ENCODE measurements around the gene IRAK2. TPM values are rescaled to one million over a fixed set of nuclear protein-coding genes. Genes with fewer than 3 reads are reported as not detected.
"Not testable (repeated sequence)": the region's sequence is repeated elsewhere in the genome, so short reads cannot be mapped to it uniquely, and the experiment has no call there.

IRAK2 gene
- total RNA-seq, 2 experiments from 2014 or later = 1.4 TPM

DNA sequence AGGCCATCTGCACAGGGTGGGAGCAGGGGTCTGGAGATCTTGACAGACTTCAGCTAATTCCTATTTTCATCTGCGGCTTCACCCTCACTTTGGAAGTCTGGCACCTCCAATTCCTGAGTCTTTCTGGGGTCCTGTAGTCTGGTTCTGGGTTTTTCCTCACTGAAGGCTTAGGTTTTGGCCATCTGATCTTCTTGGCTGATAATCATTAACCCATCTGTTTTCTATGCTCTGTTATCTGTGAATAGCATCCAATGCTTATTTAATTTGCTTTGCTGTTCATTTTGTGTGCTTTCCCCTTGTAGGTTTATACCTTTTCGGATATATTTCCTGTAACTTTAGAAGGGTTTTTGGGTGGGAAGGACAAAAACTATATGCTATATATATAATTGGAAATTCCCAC is 101.1 kb downstream of the IRAK2 start:
- CTCF ChIA-PET (ENCODE audit: unreplicated experiment) = no interaction called here
- POLR2A ChIA-PET = no interaction called here
- Histone ChIP-seq H3K9me3 (ENCODE audit: low read length) (no peaks in the 10 kb centered on the region), H3K36me3 (ENCODE audit: insufficient read depth, low read length) (peaks cover 98% of the 10 kb centered on the region), H3K27ac (ENCODE audit: low read depth, low read length, poor library complexity, severe bottlenecking) (no peak overlapping the region), H3K4me3 (ENCODE audit: low read depth, low read length, poor library complexity, severe bottlenecking) (no peak overlapping the region), H3K4me1 (ENCODE audit: insufficient read depth, low read length, poor library complexity, severe bottlenecking) (no peaks in the 10 kb centered on the region), H2AFZ (ENCODE audit: low read length) (no peak overlapping the region), H3K79me2 (ENCODE audit: insufficient read depth, low read depth, low read length) (peaks cover 93% of the 10 kb centered on the region), H3K9me2 (ENCODE audit: insufficient read depth, low read length) (no peaks in the 10 kb centered on the region), H4K20me1 (ENCODE audit: insufficient read depth, low read length) (peaks cover 24% of the 10 kb centered on the region), H3K4me2 (ENCODE audit: low read length) (no peak overlapping the region)
- DNase-seq (ENCODE audit: low spot score) = no peak
- TF ChIP-seq EZH2phosphoT487 (IDR thresholded peaks at IDR 0.05; ENCODE audit: borderline replicate concordance, low read depth, low read length) = no peak
- TF ChIP-seq, protein P1, sequence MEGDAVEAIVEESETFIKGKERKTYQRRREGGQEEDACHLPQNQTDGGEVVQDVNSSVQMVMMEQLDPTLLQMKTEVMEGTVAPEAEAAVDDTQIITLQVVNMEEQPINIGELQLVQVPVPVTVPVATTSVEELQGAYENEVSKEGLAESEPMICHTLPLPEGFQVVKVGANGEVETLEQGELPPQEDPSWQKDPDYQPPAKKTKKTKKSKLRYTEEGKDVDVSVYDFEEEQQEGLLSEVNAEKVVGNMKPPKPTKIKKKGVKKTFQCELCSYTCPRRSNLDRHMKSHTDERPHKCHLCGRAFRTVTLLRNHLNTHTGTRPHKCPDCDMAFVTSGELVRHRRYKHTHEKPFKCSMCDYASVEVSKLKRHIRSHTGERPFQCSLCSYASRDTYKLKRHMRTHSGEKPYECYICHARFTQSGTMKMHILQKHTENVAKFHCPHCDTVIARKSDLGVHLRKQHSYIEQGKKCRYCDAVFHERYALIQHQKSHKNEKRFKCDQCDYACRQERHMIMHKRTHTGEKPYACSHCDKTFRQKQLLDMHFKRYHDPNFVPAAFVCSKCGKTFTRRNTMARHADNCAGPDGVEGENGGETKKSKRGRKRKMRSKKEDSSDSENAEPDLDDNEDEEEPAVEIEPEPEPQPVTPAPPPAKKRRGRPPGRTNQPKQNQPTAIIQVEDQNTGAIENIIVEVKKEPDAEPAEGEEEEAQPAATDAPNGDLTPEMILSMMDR (conservative IDR thresholded peaks at IDR 0.05; ENCODE audit: low read length) = no peak
- intact Hi-C loops (cut with micrococcal nuclease; ENCODE audit: unreplicated experiment) = no loop called here
- BruUV-seq (replicated peaks) = no TSS peak

- H4K20me1 ChIP-seq (ENCODE audit: insufficient read depth, low read length) = peaks cover 24% of the 10 kb centered on the region
- BruUV-seq (replicated peaks); H3K4me1 ChIP-seq (ENCODE audit: insufficient read depth, low read length, poor library complexity, severe bottlenecking); H3K9me2 ChIP-seq (ENCODE audit: insufficient read depth, low read length); DNase-seq (ENCODE audit: low spot score); intact Hi-C loops (cut with micrococcal nuclease; ENCODE audit: unreplicated experiment); H3K4me2 ChIP-seq (ENCODE audit: low read length); H3K4me3 ChIP-seq (ENCODE audit: low read depth, low read length, poor library complexity, severe bottlenecking); POLR2A ChIA-PET; H3K9me3 ChIP-seq (ENCODE audit: low read length); H2AFZ ChIP-seq (ENCODE audit: low read length); H3K27ac ChIP-seq (ENCODE audit: low read depth, low read length, poor library complexity, severe bottlenecking); CTCF ChIA-PET (ENCODE audit: unreplicated experiment): not testable (repeated sequence)
- peaks cover 96% of the 10 kb centered on the region for H3K79me2 ChIP-seq (ENCODE audit: insufficient read depth, low read depth, low read length)
- peaks cover 98% of the 10 kb centered on the region for H3K36me3 ChIP-seq (ENCODE audit: insufficient read depth, low read length)
Measured at GRCh38 chr3:10266936-10267335, 102.2 kb downstream of the IRAK2 start.

GRCh38 chr3:10268116-10268515 is 103.4 kb downstream of the IRAK2 start:
- H3K4me1 ChIP-seq (ENCODE audit: insufficient read depth, low read length, poor library complexity, severe bottlenecking) = peaks cover 4% of the 10 kb centered on the region
- no peak overlapping the region for H2AFZ ChIP-seq (ENCODE audit: low read length)
- peaks cover 28% of the 10 kb centered on the region for H4K20me1 ChIP-seq (ENCODE audit: insufficient read depth, low read length)
- no peak overlapping the region for H3K27ac ChIP-seq (ENCODE audit: low read depth, low read length, poor library complexity, severe bottlenecking)
- ChIA-PET POLR2A (interaction anchor here (1.3 kb wide), 1 partner anchor 14 kb away, joined by 4 read pairs; no protein-coding TSS in a partner anchor), CTCF (ENCODE audit: unreplicated experiment) (no interaction called here)
- H3K9me3 ChIP-seq (ENCODE audit: low read length) = no peaks in the 10 kb centered on the region
- no peak overlapping the region for H3K4me2 ChIP-seq (ENCODE audit: low read length)
- H3K36me3 ChIP-seq (ENCODE audit: insufficient read depth, low read length) = peaks cover 97% of the 10 kb centered on the region
- intact Hi-C loops (cut with micrococcal nuclease; ENCODE audit: unreplicated experiment) = no loop called here
- H3K4me3 ChIP-seq (ENCODE audit: low read depth, low read length, poor library complexity, severe bottlenecking) = no peak overlapping the region
- no TSS peak for BruUV-seq (replicated peaks)
- no peaks in the 10 kb centered on the region for H3K9me2 ChIP-seq (ENCODE audit: insufficient read depth, low read length)
- peaks cover 96% of the 10 kb centered on the region for H3K79me2 ChIP-seq (ENCODE audit: insufficient read depth, low read depth, low read length)
- no peak for DNase-seq (ENCODE audit: low spot score)
- TF ChIP-seq EZH2phosphoT487 (IDR thresholded peaks at IDR 0.05; ENCODE audit: borderline replicate concordance, low read depth, low read length) = no peak
- TF ChIP-seq, protein P1 (conservative IDR thresholded peaks at IDR 0.05; ENCODE audit: low read length) = no peak

Data from OCI-LY7 (cell line).